AML-193 (cell line): ENCODE results near the gene JMJD1C.
"Not testable (repeated sequence)": the region's sequence is repeated elsewhere in the genome, so short reads cannot be mapped to it uniquely, and the experiment has no call there.

ENCODE experiments used
- DNase-seq, 2 experiments: peaks; one replicate each; lab custom pipeline; 2025; lab: John Stamatoyannopoulos, UW

The JMJD1C gene

DNA sequence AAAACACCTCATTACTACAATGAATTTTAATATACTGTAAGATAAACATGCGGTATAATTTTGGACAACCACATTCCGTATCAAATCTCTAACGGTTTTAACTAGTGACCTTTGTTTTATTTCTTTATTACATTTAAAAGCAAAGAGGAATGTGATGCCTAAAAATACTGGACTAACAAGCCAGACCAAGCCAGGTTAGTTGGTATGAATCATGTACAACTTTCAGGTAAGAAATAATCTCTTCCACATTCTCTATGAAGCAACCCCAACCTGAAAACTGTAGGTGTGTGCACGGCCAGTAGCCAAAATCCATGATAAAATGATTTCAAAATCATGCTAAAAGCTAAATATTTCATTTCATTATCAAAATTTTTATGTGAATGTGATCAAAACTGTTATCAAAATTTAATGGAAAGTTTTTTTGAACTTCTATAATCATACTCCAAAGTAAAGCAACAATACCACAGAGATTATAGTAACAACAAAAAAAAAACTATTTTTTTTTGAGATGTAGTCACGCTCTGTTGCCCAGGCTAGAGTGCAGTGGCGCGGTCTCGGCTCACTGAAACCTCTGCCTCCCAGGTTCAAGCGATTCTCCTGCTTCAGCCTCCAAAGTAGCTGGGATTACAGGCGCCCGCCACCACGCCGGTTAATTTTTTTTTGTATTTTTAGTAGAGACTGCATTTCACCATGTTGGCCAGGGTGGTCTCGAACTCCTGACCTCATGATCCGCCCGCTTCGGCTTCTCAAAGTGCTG, 205.5 kb downstream of the JMJD1C start:
- DNase-seq: no peak

GRCh38 chr10:63258920-63259678, 206.7 kb downstream of the JMJD1C start:
- DNase-seq: no peak

DNA sequence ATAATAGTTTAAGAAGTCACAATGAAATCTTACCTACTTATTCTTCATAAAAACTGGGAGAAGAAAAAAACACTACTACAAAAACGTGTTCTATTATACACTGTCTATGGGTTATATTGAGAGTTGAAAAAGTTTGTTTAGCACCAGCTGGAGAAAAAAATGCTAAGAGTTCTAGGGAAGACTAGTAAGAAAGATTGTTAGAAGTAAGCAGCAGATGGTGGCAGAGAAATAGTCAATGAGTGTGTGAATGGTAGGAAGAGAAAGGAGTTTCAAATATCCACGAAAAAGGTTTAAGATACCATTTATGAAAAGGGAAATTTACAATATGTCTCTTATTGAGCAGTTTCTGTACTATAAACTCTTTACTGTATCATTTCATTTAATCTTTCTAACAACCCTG, 208.0 kb downstream of the JMJD1C start:
- DNase-seq: no peak

DNA sequence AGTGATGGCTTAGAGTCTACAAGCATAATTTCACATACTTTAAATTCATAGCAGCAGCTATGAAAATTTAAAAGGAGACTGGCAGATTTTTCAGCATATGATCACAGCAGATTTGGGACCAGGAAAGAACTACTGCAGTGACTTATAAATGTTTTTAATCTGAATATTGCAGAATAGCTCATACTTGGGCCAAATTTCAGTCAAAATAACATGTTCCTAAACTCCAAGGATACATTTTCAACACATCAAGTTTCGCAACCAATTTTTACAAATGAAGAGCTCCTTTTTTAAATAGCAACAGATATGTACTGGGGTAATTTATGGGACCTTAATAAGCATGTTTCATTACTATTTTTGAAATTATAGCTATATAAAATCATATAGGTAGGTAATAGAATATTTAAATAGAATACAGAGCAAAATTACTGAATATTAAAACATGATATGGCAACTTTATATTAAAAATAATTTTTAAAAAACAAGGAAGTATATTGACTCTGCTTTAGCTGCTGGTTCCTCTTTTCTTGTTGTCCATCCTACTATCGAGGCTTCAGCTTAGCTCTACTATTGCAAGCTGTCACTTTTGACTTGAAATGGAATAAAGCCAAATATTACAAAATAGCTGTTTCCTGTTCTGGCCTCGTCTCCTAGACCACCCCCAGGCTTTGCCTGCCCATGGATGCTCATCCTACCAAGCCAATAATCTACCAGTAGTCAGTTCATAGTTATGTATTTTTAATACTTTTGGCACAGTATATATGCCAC, 209.6 kb downstream of the JMJD1C start:
- peak; percentile 87 to 95 for DNase-seq

- DNase-seq: no peak
Measured at GRCh38 chr10:63255316-63255715, 210.5 kb downstream of the JMJD1C start.

DNA sequence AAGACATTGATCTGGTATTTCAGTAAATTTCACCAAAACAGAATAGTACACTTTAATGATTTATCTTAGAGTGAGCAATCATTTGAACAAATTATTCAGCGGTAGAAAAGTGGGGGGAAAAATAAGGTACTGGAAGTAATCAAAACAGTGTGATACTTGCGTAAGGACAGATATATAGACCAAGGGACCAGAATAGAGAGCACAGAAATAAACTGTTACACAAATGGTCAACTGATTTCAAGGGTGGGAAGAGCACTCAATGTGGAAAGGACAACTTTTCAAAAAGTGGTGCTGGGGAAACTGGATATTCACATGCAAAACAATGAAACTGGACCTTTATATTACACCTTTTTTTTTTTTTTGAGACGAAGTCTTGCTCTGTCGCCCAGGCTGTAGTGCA, 212.7 kb downstream of the JMJD1C start:
- DNase-seq: no peak

DNA sequence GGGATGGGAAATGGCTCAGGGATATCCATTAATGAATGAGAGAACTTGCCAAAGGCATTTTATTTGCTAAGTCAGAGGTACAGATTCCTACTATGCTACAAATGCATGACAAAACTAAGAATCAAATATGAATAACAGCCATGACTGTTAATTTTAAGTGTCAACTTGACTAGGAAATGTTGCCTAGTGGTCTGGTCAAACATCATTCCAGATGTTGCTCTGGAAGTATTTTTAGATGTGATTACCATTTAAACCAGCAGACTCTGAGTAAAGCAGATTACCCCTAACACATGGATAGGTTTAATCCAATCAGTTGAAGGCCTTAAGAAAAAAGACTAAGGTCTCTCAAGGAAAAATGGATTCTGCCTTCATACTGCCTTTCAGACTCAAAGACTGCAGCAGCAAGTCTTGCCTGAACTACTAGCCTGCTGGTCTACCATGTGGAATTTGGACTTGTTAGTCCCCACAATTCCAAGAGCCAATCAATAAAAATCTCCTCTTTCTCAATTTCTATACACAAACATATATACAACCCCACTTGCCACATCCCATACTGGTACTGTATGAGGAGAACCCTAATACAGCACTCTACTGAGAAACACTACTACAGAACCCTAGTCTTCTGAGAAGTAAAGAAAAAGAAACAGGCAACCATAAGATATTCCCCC, 213.5 kb downstream of the JMJD1C start:
- no peak for DNase-seq

DNA sequence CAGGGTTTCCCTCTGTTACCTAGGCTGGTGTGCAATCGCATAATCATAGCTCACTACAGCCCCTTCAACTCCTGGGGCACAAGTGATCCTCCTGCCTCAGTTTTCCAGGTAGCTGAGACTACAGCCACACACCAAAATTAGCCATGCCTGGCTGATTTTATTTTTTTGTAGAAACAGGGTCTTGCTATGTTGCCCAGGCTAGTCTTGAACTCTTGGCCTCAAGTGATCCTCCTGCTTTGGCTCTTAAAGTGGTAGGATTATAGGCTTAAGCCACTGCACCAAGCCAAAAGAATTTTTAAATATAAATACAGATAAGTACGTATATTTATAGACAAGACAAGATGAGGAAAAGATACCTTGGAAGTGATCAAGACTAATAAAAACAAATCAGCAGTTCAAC, 215.7 kb downstream of the JMJD1C start:
- DNase-seq: no peak

- no peak for DNase-seq
Measured at GRCh38 chr10:63247771-63248170, 218.0 kb downstream of the JMJD1C start.

DNA sequence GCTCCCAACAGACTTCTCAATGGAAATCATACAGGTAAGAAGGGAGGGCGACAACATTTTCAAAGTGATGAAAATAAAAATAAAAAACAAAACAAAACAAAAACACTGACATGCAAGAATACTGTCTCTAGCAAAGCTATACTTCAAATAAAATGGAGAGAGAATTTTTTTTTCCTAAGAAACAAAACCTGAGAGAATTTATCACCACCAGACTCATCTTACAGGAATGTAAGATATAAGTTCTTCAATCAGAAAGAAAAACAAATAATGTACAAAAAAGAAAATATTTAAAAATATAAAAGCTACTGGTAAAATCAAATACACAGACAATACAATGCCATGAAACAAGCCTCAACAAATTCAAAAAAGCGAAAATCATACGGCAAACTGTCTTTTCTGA, 219.4 kb downstream of the JMJD1C start:
- DNase-seq: no peak

GRCh38 chr10:63241841-63242281, 223.9 kb downstream of the JMJD1C start:
- peak; percentile 49 to 72 for DNase-seq

- DNase-seq: no peak
Measured at GRCh38 chr10:63240807-63241206, 225.0 kb downstream of the JMJD1C start.

- DNase-seq: no peak
Measured at GRCh38 chr10:63238501-63238900, 227.3 kb downstream of the JMJD1C start.

- DNase-seq: no peak
Measured at GRCh38 chr10:63237396-63237795, 228.4 kb downstream of the JMJD1C start.

DNA sequence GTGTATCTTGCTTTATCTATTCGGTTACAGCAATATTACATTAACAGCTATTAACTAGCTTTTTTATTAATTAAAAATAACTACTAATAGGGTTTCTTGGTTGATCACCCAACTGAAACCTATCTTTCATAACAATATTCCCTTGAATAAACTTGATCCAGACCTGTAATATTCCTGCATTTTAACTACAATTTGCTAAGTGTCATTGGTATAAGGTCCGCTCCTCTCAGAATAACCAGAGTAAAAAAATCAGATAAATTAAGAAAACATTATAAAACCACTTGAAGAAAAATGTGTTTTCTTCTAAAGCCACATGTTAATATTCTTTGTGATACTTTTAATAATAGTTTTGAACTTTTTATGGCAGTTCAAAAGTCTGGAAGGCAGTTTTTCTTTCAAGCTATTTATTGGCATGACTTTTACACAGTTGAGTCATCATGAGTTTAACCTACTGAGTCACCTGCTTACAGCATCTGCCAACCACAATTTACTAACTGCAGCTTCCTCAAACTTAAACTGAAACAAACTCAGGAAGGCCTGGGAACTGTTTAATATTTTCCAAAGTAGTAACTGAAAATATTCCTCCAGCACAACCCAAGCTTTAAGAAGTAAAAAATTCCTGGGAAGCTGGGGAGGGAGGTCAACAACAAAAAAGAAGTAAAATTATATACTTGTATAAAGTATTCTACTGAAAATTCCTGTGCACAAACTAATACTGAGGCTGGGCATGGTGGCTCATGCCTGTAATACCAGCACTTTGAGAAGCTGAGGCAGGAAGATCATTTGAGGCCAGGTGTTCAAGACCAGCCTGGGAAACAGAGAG, 229.5 kb downstream of the JMJD1C start:
- DNase-seq: peak; percentile 81 to 91

GRCh38 chr10:63235136-63235535, 230.6 kb downstream of the JMJD1C start:
- not testable (repeated sequence) for DNase-seq

GRCh38 chr10:63229161-63229560, 236.6 kb downstream of the JMJD1C start:
- DNase-seq: no peak

DNA sequence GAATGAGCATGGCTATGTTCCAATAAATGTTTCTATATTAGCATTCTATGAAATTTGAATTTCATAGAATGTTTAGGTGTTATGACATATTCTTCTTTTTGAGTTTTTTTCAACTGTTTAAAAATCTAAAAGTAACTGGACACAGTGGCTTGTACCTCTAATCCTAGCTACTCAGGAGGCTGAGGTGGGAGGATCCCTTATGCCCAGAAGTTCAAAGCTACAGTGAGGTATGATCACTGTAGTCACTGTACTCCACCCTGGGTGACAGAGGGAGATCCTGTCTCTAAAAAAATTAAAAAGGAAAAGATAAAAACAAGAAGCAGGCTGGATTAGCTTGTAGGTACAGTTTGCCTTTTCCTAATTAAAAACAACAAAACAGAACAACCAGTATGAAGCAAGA, 237.5 kb downstream of the JMJD1C start:
- no peak for DNase-seq

GRCh38 chr10:63227207-63227895, 238.4 kb downstream of the JMJD1C start:
- no peak for DNase-seq

- DNase-seq: no peak
Measured at GRCh38 chr10:63224241-63224640, 241.5 kb downstream of the JMJD1C start.

- DNase-seq: no peak
Measured at GRCh38 chr10:63221950-63222349, 243.8 kb downstream of the JMJD1C start.
